ENCODE results near the gene SNX17. TPM values are rescaled to one million over a fixed set of nuclear protein-coding genes. Genes with fewer than 3 reads are reported as not detected.

SNX17 gene
- total and polyA plus RNA-seq, 2 of the 13 experiments (the other 11 are each of a cell fraction or from before 2014, with no cell fraction given), result 75.0 to 109 TPM

- no peak for TF ChIP-seq USF2 (IDR thresholded peaks at IDR 0.05; ENCODE audit: low read depth, low read length)
- no peak; the same call in 1 of the 2 replicates for TF ChIP-seq USF2 (CRISPR knock-in tag; IDR thresholded peaks at IDR 0.05; ENCODE audit: borderline replicate concordance)
- TF ChIP-seq PTBP1 (IDR thresholded peaks at IDR 0.05; ENCODE audit: low read depth, low read length, poor library complexity, severe bottlenecking), result peak; percentile 25
- peak; percentile 53; the same call in 1 of the 2 replicates for TF ChIP-seq KDM2A (CRISPR knock-in tag; IDR thresholded peaks at IDR 0.05; ENCODE audit: borderline replicate concordance, low read depth)
- no peak for TF ChIP-seq ZNF264 (CRISPR knock-in tag; IDR thresholded peaks at IDR 0.05)
- no peak for TF ChIP-seq PAWR (CRISPR knock-in tag; IDR thresholded peaks at IDR 0.05; ENCODE audit: borderline replicate concordance)
- no peak for TF ChIP-seq SRSF1 (optimal IDR thresholded peaks at IDR 0.05; ENCODE audit: low read depth, low read length)
- no peak; the same call in 1 of the 2 replicates for TF ChIP-seq ZZZ3 (CRISPR knock-in tag; IDR thresholded peaks at IDR 0.05; ENCODE audit: borderline replicate concordance)
- TF ChIP-seq KMT2B (CRISPR knock-in tag; IDR thresholded peaks at IDR 0.05), result peak; percentile 58; the same call in 1 of the 2 replicates
- 0 out of 2 replicates have a peak, but pooled peaks have one; percentile 23 for TF ChIP-seq ZBTB44 (CRISPR knock-in tag; IDR thresholded peaks at IDR 0.05)
- TF ChIP-seq FOXM1 (CRISPR knock-in tag; IDR thresholded peaks at IDR 0.05), result peak; percentile 19; the same call in 1 of the 2 replicates
- TF ChIP-seq NR2F6 (IDR thresholded peaks at IDR 0.05), result no peak
- TF ChIP-seq NR2F6 (CRISPR knock-in tag; IDR thresholded peaks at IDR 0.05), result no peak; the same call in 1 of the 2 replicates
- 0 out of 2 replicates have a peak, but pooled peaks have one; percentile 10 for TF ChIP-seq ZBTB40 (IDR thresholded peaks at IDR 0.05)
- TF ChIP-seq ZBTB40 (CRISPR knock-in tag; IDR thresholded peaks at IDR 0.05), result peak; percentile 88
- TF ChIP-seq PRMT3 (CRISPR knock-in tag; IDR thresholded peaks at IDR 0.05; ENCODE audit: borderline replicate concordance, low read depth), result peak; percentile 64; the same call in 1 of the 2 replicates
- no peak for TF ChIP-seq NR2F1 (CRISPR knock-in tag; IDR thresholded peaks at IDR 0.05)
Measured at GRCh38 chr2:27409321-27410073, 39.1 kb downstream of the SNX17 start, which contains the start of gene PPM1G (continued).

All from HepG2 (cell line).